HG03095 (cell line): Measurements from ENCODE around the gene TRIM44.
"Not testable (repeated sequence)": the region's sequence is repeated elsewhere in the genome, so short reads cannot be mapped to it uniquely, and the experiment has no call there.

Experiments
- ATAC-seq: cut with Tn5 transposase; IDR thresholded peaks from one replicate; pipeline ENCODE4 v1.9.1; 2021; ENCODE audit warnings: moderate library complexity; ENCODE audit not compliant: unreplicated experiment

Gene TRIM44

GRCh38 chr11:35810045-35810645 lies 147.6 kb downstream of the TRIM44 start:
- no peak for ATAC-seq

- no peak for ATAC-seq
These were observed 149.2 kb downstream of the TRIM44 start for GRCh38 chr11:35811783-35812182.

GRCh38 chr11:35812828-35813227 lies 150.3 kb downstream of the TRIM44 start:
- no peak for ATAC-seq

GRCh38 chr11:35814081-35814695 lies 151.6 kb downstream of the TRIM44 start:
- ATAC-seq, result no peak

- no peak for ATAC-seq
These were observed 152.2 kb downstream of the TRIM44 start for GRCh38 chr11:35814720-35815305.

- ATAC-seq, result no peak
These were observed 153.2 kb downstream of the TRIM44 start for GRCh38 chr11:35815556-35816315.

GRCh38 chr11:35820614-35821013 lies 158.0 kb downstream of the TRIM44 start:
- ATAC-seq, result no peak

GRCh38 chr11:35822815-35823495 lies 160.4 kb downstream of the TRIM44 start:
- ATAC-seq, result no peak

GRCh38 chr11:35823742-35824298 lies 161.2 kb downstream of the TRIM44 start:
- ATAC-seq, result no peak

GRCh38 chr11:35825386-35825785 lies 162.8 kb downstream of the TRIM44 start:
- ATAC-seq, result no peak

- ATAC-seq, result no peak
These were observed 163.4 kb downstream of the TRIM44 start for GRCh38 chr11:35826006-35826405.

- no peak for ATAC-seq
These were observed 164.4 kb downstream of the TRIM44 start for GRCh38 chr11:35826949-35827348.

- ATAC-seq, result no peak
These were observed 173.6 kb downstream of the TRIM44 start for GRCh38 chr11:35836205-35836604.

- no peak for ATAC-seq
These were observed 175.5 kb downstream of the TRIM44 start for GRCh38 chr11:35838071-35838470.

- not testable (repeated sequence) for ATAC-seq
These were observed 176.3 kb downstream of the TRIM44 start for GRCh38 chr11:35838697-35839367.

- no peak for ATAC-seq
These were observed 177.0 kb downstream of the TRIM44 start for GRCh38 chr11:35839368-35840161.

GRCh38 chr11:35841733-35842132 lies 179.2 kb downstream of the TRIM44 start:
- no peak for ATAC-seq

- no peak for ATAC-seq
These were observed 180.4 kb downstream of the TRIM44 start for GRCh38 chr11:35842958-35843357.

- no peak for ATAC-seq
These were observed 182.0 kb downstream of the TRIM44 start for GRCh38 chr11:35844579-35844978.

GRCh38 chr11:35845860-35846259 lies 183.3 kb downstream of the TRIM44 start:
- no peak for ATAC-seq
